ENCODE measurements around the gene COG3. TPM values are rescaled to one million over a fixed set of nuclear protein-coding genes. Genes with fewer than 3 reads are reported as not detected.

Gene COG3
- total and polyA plus RNA-seq, 10 of the 15 experiments (the other 5 are each of a cell fraction or from before 2014, with no cell fraction given): 6.1 to 35.1 (median 22.6) TPM

DNA sequence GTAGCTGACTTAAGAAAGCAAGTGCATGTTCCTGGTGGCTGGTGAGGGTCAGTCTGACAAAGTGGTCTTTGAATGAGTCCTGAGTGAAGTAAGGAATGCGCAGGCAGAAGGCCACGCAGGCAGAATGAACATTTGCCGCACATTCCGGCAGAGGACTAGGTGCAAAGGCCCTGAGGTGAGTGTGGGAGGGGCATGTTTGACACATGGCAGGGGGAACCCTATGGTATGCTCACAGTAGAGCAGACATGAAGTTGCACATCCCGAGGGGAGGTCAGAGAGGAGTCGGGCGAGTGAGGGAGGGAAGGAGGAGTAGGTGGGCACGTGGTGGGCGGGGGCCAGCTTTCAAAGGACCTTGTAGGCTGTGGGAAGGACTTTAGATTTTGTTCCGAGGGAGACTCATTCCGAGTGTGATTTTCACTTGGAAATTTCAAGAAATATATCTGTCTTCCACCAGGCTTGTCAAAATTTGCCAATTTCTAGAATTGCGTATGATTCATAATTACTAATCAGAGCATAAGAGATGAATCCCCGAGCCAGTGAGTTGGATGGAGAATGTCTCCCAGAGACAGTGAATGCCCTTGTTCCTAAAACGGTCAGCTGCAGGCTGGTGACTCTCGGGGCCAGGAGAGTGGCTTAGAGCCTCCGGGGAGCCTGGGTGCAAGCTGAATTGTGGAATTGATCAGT, 110.5 kb downstream of the COG3 start:
- ChIA-PET CTCF (no interaction called here), SMC1A (ENCODE audit: uncharacterized antibody, unreplicated experiment) (interaction anchor here (1.7 kb wide), 1 partner anchor 154 kb away, joined by 3 read pairs; no protein-coding TSS in a partner anchor), RAD21 (ENCODE audit: unreplicated experiment) (no interaction called here), POLR2A (no interaction called here)
- Histone ChIP-seq H3K9ac (ENCODE audit: control insufficient read depth, insufficient read depth, low read length) (no peak overlapping the region), H3K36me3 (ENCODE audit: control insufficient read depth in 2 of 2, insufficient read depth in 2 of 2, low read length in 1 of 2) (no peaks in the 10 kb centered on the region), H3K79me2 (ENCODE audit: control insufficient read depth, insufficient read depth, low read length) (no peaks in the 10 kb centered on the region), H2AFZ (ENCODE audit: control insufficient read depth, low read depth, low read length) (no peak overlapping the region), H4K20me1 (ENCODE audit: control insufficient read depth, insufficient read depth) (no peaks in the 10 kb centered on the region), H3K4me2 (ENCODE audit: control insufficient read depth, insufficient read depth) (no peak overlapping the region), H3K4me1 (ENCODE audit: control insufficient read depth, insufficient read depth, low read length) (no peaks in the 10 kb centered on the region), H3K27me3 (replicated peaks in 1 of 2; ENCODE audit: control insufficient read depth in 2 of 2, insufficient read depth in 2 of 2, low read length in 1 of 2) (peaks cover 0 to 1% of the 10 kb centered on the region in 2 experiments; a peak in 2 of 4 replicates), H3K9me3 (replicated peaks; ENCODE audit: control insufficient read depth, insufficient read depth, low read length) (no peaks in the 10 kb centered on the region), H3K4me3 (no peak overlapping the region), H3K27ac (ENCODE audit: control insufficient read depth, insufficient read depth) (no peak overlapping the region)
- DNase-seq (ENCODE audit: low read depth, low spot score) (no peak), ATAC-seq (no peak), FAIRE-seq (no peak)
- BruUV-seq (replicated peaks): no TSS peak
- intact Hi-C loops (cut with micrococcal nuclease; ENCODE audit: unreplicated experiment) (no loop called here), in situ Hi-C loops (cut with MboI) (no loop called here)
- TF ChIP-seq, protein P1, sequence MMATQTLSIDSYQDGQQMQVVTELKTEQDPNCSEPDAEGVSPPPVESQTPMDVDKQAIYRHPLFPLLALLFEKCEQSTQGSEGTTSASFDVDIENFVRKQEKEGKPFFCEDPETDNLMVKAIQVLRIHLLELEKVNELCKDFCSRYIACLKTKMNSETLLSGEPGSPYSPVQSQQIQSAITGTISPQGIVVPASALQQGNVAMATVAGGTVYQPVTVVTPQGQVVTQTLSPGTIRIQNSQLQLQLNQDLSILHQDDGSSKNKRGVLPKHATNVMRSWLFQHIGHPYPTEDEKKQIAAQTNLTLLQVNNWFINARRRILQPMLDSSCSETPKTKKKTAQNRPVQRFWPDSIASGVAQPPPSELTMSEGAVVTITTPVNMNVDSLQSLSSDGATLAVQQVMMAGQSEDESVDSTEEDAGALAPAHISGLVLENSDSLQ (IDR thresholded peaks at IDR 0.05): no peak
- no peak for TF ChIP-seq IRF4 (IDR thresholded peaks at IDR 0.05; ENCODE audit: low read depth, low read length)
- TF ChIP-seq, protein P2, sequence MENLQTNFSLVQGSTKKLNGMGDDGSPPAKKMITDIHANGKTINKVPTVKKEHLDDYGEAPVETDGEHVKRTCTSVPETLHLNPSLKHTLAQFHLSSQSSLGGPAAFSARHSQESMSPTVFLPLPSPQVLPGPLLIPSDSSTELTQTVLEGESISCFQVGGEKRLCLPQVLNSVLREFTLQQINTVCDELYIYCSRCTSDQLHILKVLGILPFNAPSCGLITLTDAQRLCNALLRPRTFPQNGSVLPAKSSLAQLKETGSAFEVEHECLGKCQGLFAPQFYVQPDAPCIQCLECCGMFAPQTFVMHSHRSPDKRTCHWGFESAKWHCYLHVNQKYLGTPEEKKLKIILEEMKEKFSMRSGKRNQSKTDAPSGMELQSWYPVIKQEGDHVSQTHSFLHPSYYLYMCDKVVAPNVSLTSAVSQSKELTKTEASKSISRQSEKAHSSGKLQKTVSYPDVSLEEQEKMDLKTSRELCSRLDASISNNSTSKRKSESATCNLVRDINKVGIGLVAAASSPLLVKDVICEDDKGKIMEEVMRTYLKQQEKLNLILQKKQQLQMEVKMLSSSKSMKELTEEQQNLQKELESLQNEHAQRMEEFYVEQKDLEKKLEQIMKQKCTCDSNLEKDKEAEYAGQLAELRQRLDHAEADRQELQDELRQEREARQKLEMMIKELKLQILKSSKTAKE (IDR thresholded peaks at IDR 0.05; ENCODE audit: low read depth, poor library complexity, severe bottlenecking): no peak
- TF ChIP-seq, protein P3, sequence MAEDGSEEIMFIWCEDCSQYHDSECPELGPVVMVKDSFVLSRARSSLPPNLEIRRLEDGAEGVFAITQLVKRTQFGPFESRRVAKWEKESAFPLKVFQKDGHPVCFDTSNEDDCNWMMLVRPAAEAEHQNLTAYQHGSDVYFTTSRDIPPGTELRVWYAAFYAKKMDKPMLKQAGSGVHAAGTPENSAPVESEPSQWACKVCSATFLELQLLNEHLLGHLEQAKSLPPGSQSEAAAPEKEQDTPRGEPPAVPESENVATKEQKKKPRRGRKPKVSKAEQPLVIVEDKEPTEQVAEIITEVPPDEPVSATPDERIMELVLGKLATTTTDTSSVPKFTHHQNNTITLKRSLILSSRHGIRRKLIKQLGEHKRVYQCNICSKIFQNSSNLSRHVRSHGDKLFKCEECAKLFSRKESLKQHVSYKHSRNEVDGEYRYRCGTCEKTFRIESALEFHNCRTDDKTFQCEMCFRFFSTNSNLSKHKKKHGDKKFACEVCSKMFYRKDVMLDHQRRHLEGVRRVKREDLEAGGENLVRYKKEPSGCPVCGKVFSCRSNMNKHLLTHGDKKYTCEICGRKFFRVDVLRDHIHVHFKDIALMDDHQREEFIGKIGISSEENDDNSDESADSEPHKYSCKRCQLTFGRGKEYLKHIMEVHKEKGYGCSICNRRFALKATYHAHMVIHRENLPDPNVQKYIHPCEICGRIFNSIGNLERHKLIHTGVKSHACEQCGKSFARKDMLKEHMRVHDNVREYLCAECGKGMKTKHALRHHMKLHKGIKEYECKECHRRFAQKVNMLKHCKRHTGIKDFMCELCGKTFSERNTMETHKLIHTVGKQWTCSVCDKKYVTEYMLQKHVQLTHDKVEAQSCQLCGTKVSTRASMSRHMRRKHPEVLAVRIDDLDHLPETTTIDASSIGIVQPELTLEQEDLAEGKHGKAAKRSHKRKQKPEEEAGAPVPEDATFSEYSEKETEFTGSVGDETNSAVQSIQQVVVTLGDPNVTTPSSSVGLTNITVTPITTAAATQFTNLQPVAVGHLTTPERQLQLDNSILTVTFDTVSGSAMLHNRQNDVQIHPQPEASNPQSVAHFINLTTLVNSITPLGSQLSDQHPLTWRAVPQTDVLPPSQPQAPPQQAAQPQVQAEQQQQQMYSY (CRISPR knock-in tag; IDR thresholded peaks at IDR 0.05): no peak
- TF ChIP-seq, protein P4, sequence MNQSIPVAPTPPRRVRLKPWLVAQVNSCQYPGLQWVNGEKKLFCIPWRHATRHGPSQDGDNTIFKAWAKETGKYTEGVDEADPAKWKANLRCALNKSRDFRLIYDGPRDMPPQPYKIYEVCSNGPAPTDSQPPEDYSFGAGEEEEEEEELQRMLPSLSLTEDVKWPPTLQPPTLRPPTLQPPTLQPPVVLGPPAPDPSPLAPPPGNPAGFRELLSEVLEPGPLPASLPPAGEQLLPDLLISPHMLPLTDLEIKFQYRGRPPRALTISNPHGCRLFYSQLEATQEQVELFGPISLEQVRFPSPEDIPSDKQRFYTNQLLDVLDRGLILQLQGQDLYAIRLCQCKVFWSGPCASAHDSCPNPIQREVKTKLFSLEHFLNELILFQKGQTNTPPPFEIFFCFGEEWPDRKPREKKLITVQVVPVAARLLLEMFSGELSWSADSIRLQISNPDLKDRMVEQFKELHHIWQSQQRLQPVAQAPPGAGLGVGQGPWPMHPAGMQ (IDR thresholded peaks at IDR 0.05; ENCODE audit: borderline replicate concordance): no peak
- no peak for TF ChIP-seq PML (IDR thresholded peaks at IDR 0.05; ENCODE audit: low read length)
- no peak for TF ChIP-seq SIN3A (IDR thresholded peaks at IDR 0.05; ENCODE audit: low read depth, low read length)
- no peak for TF ChIP-seq WRNIP1 (IDR thresholded peaks at IDR 0.05; ENCODE audit: borderline replicate concordance, low read depth, low read length)
- TF ChIP-seq CBFB (IDR thresholded peaks at IDR 0.05; ENCODE audit: low read depth): no peak
- TF ChIP-seq RELA (IDR thresholded peaks at IDR 0.05; ENCODE audit: borderline replicate concordance, partially characterized antibody): no peak
- whole genome bisulfite sequencing (ENCODE audit: insufficient coverage, insufficient replicate concordance, low lambda C conversion rate, missing lambda C conversion rate): 33% methylated on average over 16 of the region's 16 CpGs
